Activated CD8-positive, alpha-beta memory T cell treated with anti-CD3 and anti-CD28 coated beads for 48 hours (primary cell): ENCODE measurements around the gene EEIG1.

Source experiments
- DNase-seq, 3 experiments: peaks; one replicate each; pipeline ENCODE4 v3.0.0-alpha.2; 2020; ENCODE audit warnings: low read depth in 2 of 3, low spot score in 2 of 3

The EEIG1 gene

DNA sequence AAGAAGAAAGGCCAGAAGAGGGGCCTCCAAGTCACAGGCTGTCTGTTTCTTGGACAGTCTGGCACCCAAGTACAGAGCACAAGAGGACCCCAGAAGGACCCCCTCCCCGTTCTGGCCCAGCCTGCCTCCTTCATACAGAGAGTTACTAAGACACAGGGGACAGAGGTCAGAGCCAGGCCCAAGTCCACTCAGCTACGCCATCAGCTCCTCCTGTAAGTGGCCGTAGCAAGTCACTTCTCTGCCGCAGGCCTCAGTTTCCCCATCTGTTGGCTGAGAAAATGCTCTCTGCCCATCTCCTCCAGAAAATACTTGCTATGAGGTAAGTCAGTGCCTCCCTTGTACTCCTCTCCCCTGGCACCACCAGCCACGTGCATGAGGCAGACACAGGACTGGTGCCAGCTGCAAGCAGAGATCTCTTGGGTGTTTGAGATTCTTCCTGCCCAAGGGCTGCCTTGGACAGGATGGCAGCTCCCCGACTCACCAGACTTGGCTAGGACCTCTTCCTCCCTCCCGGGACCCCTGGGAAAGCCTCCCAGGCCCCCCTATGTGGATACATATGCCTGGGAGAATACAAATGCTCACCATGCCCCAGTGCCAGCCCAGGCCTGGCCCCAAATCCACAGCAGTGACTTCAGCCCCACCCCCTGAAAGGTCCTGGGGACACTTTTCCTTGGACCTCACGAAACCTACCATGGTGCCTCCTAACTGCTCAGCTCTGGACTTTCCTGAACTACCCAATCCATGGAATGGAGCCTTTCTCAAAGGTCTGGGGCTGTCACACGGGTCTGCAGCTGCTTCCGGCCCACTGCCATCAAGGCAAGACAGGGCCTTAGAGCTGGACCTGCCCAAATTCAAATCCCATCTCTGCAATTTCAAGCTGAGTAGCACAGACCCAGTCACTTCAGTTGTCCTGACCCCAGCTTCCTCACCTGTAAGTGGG lies 5.1 kb downstream of the EEIG1 start:
- no peak for DNase-seq

- no peak for DNase-seq
Observed at GRCh38 chr9:127974769-127975261, 6.0 kb downstream of the EEIG1 start.

- DNase-seq, result no peak
Observed at GRCh38 chr9:127974001-127974768, 6.6 kb downstream of the EEIG1 start.

- no peak for DNase-seq
Observed at GRCh38 chr9:127973169-127974000, 7.4 kb downstream of the EEIG1 start.

DNA sequence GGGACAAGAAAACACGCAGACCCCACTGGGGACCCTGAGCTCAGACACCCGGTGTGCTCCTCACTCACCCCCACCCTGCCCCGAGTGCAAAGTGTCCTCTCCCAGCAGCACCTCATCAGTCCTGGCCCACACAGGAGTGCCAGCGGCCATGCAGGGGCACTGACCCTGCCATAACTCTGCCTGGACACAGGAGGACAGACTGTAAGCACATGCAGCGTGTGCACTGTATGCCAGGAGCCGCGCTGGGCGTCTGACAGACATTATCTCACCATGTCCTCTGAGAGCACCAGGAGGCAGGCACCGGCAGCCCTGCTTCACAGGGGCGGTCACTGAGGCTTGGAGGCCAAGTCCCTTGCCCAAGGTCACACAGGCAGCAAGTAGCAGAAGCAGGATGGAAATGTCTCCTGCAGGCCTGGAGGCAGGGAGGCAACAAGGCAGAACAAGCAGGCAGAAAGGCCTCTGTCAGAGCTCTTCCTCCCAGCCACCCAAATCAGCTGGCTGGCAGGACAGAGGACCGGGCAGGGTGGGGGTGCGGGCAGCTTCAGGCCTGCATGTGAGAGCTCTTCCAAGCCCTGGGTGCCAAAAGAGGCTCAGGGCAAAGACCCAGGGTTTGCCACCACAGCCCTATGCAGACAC lies 8.4 kb downstream of the EEIG1 start:
- no peak for DNase-seq

DNA sequence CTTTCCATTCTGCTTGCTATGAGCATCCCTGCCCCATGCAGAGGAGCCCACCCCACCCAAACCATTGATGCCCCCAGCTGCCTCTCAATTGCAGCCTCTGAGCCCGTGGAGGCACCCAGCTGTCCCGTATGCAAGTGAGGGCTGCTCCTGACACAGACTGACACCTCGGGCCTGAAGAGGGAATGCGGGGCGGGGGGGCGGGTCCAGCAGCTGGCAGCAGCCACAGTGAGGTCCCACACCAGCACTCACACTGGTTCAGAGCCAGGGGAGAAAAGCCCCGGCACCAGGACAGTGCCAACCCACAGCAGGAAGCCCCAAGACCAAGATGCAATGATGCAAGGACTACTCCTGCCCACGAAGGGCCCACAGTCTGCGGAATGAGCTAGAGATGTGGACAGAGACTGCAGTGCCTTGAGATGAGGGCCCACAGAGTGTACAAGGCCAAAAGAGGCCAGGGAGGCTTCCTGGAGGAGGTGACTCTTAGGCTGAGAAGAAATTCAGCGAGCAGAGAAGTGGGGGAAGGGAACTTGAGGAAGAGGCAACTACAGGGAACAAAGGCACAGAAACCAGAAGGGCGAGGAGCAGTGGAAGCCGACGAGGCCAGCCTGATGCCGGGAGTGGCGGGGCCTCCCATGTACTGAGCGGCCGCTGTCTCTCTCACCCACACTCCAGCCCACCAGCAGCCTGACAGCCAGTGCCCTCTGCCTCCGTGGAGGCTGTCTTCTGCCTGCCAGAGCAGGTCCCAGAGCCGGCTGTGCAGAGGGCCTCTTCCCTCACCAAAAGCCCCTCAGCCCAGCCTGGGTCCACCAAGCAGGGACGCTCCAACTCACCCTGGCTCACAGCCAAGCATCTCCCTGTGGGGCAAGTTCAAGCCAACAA lies 9.2 kb downstream of the EEIG1 start:
- no peak for DNase-seq

DNA sequence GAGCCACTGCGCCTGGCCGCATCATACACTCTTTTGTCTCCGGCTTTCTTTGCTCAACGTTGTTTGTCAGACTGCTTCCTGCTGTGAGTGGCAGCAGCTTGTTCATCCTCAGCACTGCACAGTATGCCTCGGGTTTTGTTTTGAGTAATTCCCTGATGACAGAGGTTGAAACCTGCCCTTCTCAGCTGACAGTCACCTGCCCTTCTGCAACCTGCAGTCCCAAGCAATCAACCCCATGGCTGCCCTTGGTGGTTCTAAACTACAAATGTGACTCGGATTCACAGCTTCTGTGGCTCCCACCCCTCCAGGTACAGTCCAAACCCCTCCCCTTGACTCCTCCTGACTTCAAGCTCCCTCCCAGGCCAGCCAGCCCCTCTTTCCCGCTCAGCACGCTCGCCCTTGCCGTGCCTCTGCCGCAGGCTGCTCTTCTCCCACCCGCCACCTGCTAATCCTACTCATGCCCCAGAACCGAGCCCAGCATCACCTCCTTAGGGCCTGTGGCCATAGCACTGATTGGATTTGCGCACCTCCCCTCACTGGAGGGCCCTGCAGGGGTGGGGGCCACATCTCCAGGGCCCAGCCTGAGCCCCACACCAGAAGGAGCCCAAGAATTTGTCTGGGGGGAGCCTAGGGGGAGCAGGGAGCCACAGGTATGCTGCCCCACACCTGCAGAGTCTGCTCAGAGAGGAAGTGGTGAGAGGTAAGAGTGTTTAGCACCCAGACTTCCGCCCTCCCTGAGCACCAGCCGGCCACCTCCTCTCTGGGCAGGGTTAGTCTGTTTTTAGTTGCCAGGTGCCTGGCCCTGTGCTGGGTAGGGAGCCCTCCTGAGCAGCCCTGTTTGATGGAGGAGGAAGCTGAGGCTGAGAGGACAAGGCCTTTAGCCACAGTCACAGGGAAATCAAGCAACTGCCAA lies 10.1 kb downstream of the EEIG1 start:
- no peak for DNase-seq

GRCh38 chr9:127968700-127969383 lies 11.9 kb downstream of the EEIG1 start:
- DNase-seq, result no peak

GRCh38 chr9:127968042-127968441 lies 12.7 kb downstream of the EEIG1 start:
- DNase-seq, result no peak

DNA sequence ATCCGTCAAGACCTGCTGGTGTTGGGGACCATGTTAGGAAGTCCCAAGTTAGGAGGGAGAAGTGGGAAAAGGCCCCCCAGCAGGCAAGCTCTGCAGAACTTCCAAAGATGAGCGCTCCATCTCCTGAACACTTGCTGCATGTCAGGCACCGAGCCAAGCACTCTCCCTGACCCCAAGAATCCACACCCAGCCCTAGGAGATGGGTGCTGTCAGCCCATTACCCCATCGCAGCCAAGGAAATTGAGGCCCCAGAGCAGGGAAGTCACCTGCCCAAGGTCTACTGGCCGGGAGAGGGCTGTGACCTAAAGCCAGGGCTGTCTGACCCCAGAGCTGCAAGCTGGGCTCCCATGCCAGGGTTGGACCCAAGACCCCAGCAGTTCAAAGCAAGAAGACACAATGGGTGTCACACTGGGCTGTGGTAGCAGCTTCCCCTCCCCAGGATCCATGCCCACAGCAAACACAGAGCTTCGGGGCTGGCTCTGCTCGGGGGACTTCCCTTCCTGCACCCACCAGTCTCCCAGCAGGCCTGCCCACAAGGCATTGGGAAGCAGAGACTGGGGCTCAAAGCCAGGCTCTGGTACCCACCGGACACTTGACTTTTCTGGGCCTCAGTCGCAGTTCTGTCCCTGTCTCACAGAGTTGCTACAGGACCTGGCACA lies 13.5 kb downstream of the EEIG1 start:
- DNase-seq, result no peak

GRCh38 chr9:127966416-127967150 lies 14.2 kb downstream of the EEIG1 start:
- no peak for DNase-seq

DNA sequence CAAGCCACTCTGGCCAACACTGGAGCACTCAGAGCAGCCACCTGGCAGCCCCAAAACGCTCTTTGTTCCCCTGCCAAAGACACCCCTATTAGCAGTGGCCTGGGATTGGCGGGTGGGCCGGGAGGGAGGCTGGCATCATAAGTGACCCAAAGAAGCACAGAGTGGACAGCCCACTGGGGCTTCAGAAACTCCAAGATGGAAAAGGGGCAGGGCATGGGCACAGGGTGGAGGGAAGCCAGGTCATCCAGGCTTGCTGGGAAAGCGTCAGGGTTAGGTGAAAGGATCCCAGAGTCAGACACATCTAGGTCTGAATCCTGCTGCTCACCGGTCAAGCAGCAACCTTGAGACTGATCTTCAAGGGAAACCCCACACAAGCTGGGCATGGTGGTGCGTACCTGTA lies 14.8 kb downstream of the EEIG1 start:
- no peak for DNase-seq

- DNase-seq, result no peak
Observed at GRCh38 chr9:127963359-127964064, 17.3 kb downstream of the EEIG1 start.

DNA sequence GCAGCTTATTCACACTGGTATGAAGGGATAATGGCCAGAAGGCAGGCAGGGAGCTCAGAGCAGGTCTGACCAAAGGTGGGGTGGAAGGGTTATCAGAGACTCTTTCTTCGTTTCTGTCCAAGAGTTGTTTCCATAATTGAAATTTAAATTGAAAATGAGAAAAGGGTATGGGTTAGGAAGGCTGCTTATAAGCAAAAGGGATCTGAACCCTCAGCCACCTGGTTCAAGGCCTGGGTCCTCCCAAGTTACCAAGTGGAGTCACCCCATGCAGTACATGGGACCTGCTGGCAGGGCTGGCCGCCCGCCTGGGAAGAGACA lies 17.8 kb downstream of the EEIG1 start:
- DNase-seq, result no peak

- DNase-seq, result no peak
Observed at GRCh38 chr9:127962278-127962677, 18.5 kb downstream of the EEIG1 start.

DNA sequence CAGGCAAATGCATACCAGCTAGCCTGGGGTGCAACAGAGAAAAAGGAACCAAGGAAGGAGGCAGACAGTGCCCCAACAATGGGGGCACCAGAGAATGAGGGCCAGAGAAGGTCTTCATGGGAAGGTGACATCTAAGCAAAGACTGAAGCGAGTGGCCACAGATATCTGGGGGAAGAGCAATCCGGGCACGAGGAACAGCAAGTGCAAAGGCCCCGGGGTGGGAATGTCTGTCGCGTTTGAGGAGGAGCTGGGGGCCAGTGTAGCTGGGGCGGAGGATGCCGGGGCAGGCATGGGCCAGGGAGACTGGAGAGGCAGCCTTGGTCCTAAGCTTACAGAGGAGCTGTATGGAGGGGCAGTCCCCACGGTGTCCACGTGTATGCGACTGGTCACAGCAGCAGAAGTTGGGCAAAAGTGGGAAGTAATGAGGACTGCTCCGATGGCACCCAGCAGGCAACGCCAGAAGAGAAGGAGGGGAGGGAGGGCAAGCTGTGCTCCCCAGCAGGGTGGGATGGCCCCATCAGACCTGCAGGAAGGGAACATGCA lies 19.1 kb downstream of the EEIG1 start:
- no peak for DNase-seq
